SK-N-SH (cell line): ENCODE results near the gene SLC6A13. TPM values are rescaled to one million over a fixed set of nuclear protein-coding genes. Genes with fewer than 3 reads are reported as not detected.
A peak's percentile ranks its signal among the peaks of the same experiment; 100 is the strongest.
"Not testable (repeated sequence)": the region's sequence is repeated elsewhere in the genome, so short reads cannot be mapped to it uniquely, and the experiment has no call there.

Experiments used
- CTCF ChIA-PET: fragments of 300-600, 350-600 bp; formaldehyde crosslinking; extraction: SDS; loops from one replicate; lab custom pipeline; 2021; lab: Yijun Ruan, JAX
- POLR2A ChIA-PET: fragments of 350-600 bp; sonication (Branson Sonifier 250); formaldehyde crosslinking; extraction: SDS; loops from one replicate; lab custom pipeline; 2020; ENCODE audit warnings: antibody characterized with exemption, inconsistent platforms; lab: Yijun Ruan, JAX
- DNase-seq: peaks from one replicate; pipeline ENCODE4 v3.0.0; 2012
- H2AFZ ChIP-seq: fragments of 200-600 bp; sonication (generic); 2 replicates; pipeline ENCODE4 v1.8.1; 2016; ENCODE audit warnings: antibody characterized with exemption, mild to moderate bottlenecking, low read depth
- H3F3A ChIP-seq: fragments of 200-600 bp; sonication (generic); replicated peaks from 2 replicates; pipeline ENCODE3; 2016; ENCODE audit warnings: antibody characterized with exemption, mild to moderate bottlenecking; ENCODE audit not compliant: insufficient read depth
- H3K27ac ChIP-seq, 2 experiments: fragments of 200-500 bp in 1 of 2; fragments of 200-600 bp in 1 of 2; sonication (Bioruptor generic) in 1 of 2; sonication (generic), shearing (Covaris generic) in 1 of 2; 2 replicates each; pipeline versions ENCODE4 v1.5.1 to v1.6.1; 2014 to 2016; ENCODE audit warnings: low read depth in 2 of 2, inconsistent platforms in 1 of 2, low read length in 1 of 2, mild to moderate bottlenecking in 1 of 2, mixed read lengths in 1 of 2
- H3K27me3 ChIP-seq: fragments of 200-600 bp; sonication (generic), shearing (Covaris generic); 2 replicates; pipeline ENCODE4 v1.6.1; 2016; ENCODE audit warnings: mixed run types; ENCODE audit not compliant: insufficient read depth
- H3K36me3 ChIP-seq, 2 experiments: fragments of 200-500 bp in 1 of 2; fragments of 200-600 bp in 1 of 2; sonication (Bioruptor generic) in 1 of 2; sonication (generic) in 1 of 2; replicated peaks in 1 of 2; 2 replicates each; pipeline versions ENCODE3 to v1.5.1; 2014 to 2016; ENCODE audit warnings: low read length in 1 of 2, mild to moderate bottlenecking in 1 of 2; ENCODE audit not compliant: insufficient read depth in 2 of 2, control insufficient read depth in 1 of 2
- H3K4me1 ChIP-seq, 2 experiments: fragments of 200-500 bp in 1 of 2; fragments of 200-600 bp in 1 of 2; sonication (Bioruptor generic) in 1 of 2; sonication (generic), shearing (Covaris generic) in 1 of 2; 2 replicates each; pipeline versions ENCODE4 v1.5.1 to v1.6.1; 2014 to 2016; ENCODE audit warnings: low read depth in 1 of 2, low read length in 1 of 2, mixed run types in 1 of 2; ENCODE audit not compliant: insufficient read depth in 2 of 2, control insufficient read depth in 1 of 2
- H3K4me2 ChIP-seq: fragments of 200-600 bp; sonication (generic), shearing (Covaris generic); 2 replicates; pipeline ENCODE4 v1.6.1; 2017; ENCODE audit warnings: mixed run types
- H3K4me3 ChIP-seq, 2 experiments: fragments of 200-500 bp in 1 of 2; fragments of 200-600 bp in 1 of 2; sonication (Bioruptor generic) in 1 of 2; sonication (generic), shearing (Covaris generic) in 1 of 2; 2 replicates each; pipeline versions ENCODE4 v1.5.1 to v1.8.1; 2014 to 2016; ENCODE audit warnings: low read depth in 2 of 2, inconsistent platforms in 1 of 2, low read length in 1 of 2, mild to moderate bottlenecking in 1 of 2, mixed read lengths in 1 of 2, moderate library complexity in 1 of 2
- H3K79me2 ChIP-seq: fragments of 200-600 bp; sonication (generic); 2 replicates; pipeline ENCODE4 v1.8.1; 2017; ENCODE audit warnings: mild to moderate bottlenecking; ENCODE audit not compliant: insufficient read depth
- H3K9ac ChIP-seq: fragments of 200-600 bp; sonication (generic); 2 replicates; pipeline ENCODE4 v1.6.1; 2017; ENCODE audit warnings: mixed run types
- H3K9me2 ChIP-seq: fragments of 200-600 bp; sonication (generic); 2 replicates; pipeline ENCODE4 v1.6.1; 2017; ENCODE audit warnings: mixed run types
- H3K9me3 ChIP-seq: fragments of 200-600 bp; sonication (generic); 2 replicates; pipeline ENCODE4 v1.6.1; 2017; ENCODE audit warnings: mixed run types, mild to moderate bottlenecking, moderate library complexity
- H4K20me1 ChIP-seq: fragments of 200-600 bp; sonication (generic); 2 replicates; pipeline ENCODE4 v1.6.1; 2017; ENCODE audit warnings: mild to moderate bottlenecking, mixed run types; ENCODE audit not compliant: insufficient read depth
- CHD2 ChIP-seq: fragments of 150-350 bp; IDR thresholded peaks from 2 replicates; pipeline ENCODE4 v1.6.1; 2018; ENCODE audit warnings: low read length; ENCODE audit not compliant: partially characterized antibody
- CTCF ChIP-seq: fragments of 200-600 bp; sonication (generic); IDR thresholded peaks from 2 replicates; pipeline ENCODE4 v1.6.1; 2017; ENCODE audit warnings: antibody characterized with exemption, mild to moderate bottlenecking, moderate library complexity
- ELF1 ChIP-seq: IDR thresholded peaks from 2 replicates; pipeline ENCODE4 v1.4.0; 2012
- EZH2phosphoT487 ChIP-seq: fragments of 200-600 bp; sonication (generic); IDR thresholded peaks from 2 replicates; pipeline ENCODE4 v1.6.1; 2017; ENCODE audit warnings: low read depth, mixed run types, mild to moderate bottlenecking, antibody characterized with exemption, moderate library complexity, borderline replicate concordance
- FOSL2 ChIP-seq: IDR thresholded peaks from 2 replicates; pipeline ENCODE4 v1.4.0; 2012; ENCODE audit warnings: low read depth, mild to moderate bottlenecking, moderate library complexity, borderline replicate concordance
- GABPA ChIP-seq: IDR thresholded peaks from 2 replicates; pipeline ENCODE4 v1.4.0; 2012; ENCODE audit warnings: low read depth, mild to moderate bottlenecking
- GATA2 ChIP-seq: sonication (generic); formaldehyde crosslinking; IDR thresholded peaks from 2 replicates; pipeline ENCODE4 v1.5.0; 2020; ENCODE audit warnings: mild to moderate bottlenecking, missing genetic modification reagents
- IRF3 ChIP-seq: fragments of 150-350 bp; IDR thresholded peaks from 2 replicates; pipeline ENCODE4 v1.6.1; 2016; ENCODE audit warnings: mild to moderate bottlenecking, low read depth, low read length
- MXI1 ChIP-seq: IDR thresholded peaks from 2 replicates; pipeline ENCODE4 v1.6.1; 2012; ENCODE audit warnings: mild to moderate bottlenecking, low read depth, low read length, improper control_type of control experiment
- NRF1 ChIP-seq: IDR thresholded peaks from 2 replicates; pipeline ENCODE4 v1.6.1; 2012; ENCODE audit warnings: low read depth, mild to moderate bottlenecking, low read length
- POLR2AphosphoS5 ChIP-seq: IDR thresholded peaks from 2 replicates; pipeline ENCODE4 v1.6.1; 2012; ENCODE audit warnings: low read depth, low read length
- RAD21 ChIP-seq: IDR thresholded peaks from 2 replicates; pipeline ENCODE4 v1.6.1; 2012; ENCODE audit warnings: mild to moderate bottlenecking, low read length
- SMC3 ChIP-seq: IDR thresholded peaks from 2 replicates; pipeline ENCODE4 v1.6.1; 2012; ENCODE audit warnings: low read depth, low read length, improper control_type of control experiment
- TEAD4 ChIP-seq: IDR thresholded peaks from 2 replicates; pipeline ENCODE4 v1.4.0; 2012; ENCODE audit warnings: mild to moderate bottlenecking, borderline replicate concordance; ENCODE audit not compliant: insufficient read depth
- WGBS: methylation state at CpG from one replicate; pipeline ENCODE4 v1.1.6; 2017; ENCODE audit warnings: low lambda C conversion rate; 5-methylcytosine and 5-hydroxymethylcytosine counted together
- polyA plus RNA-seq, 3 experiments: library from polyadenylated mRNA; depleted of rRNA; stranded (reverse); fragments of >200 nt; gene quantifications; 2 replicates each; pipeline ENCODE4 v1.2.3, GENCODE V29; 2012

SLC6A13 gene
- polyA plus RNA-seq, 1 of the 3 experiments (the other 2 are of a cell fraction): 0.05 TPM

- no peak; the same call in 1 of the 2 replicates for TF ChIP-seq MXI1
- peak; percentile 80 for TF ChIP-seq SMC3
- peak; percentile 29; the same call in 1 of the 2 replicates for TF ChIP-seq NRF1
- peak; percentile 74 for TF ChIP-seq CTCF
- no peak for TF ChIP-seq GATA2 (CRISPR knock-in tag)
- peak; percentile 24 for TF ChIP-seq CHD2
Observed at GRCh38 chr12:188910-189621, 73.6 kb downstream of the SLC6A13 start (continued).

GRCh38 chr12:187986-188909 is 74.4 kb downstream of the SLC6A13 start:
- H3K9me3 ChIP-seq, H3F3A ChIP-seq, H3K27me3 ChIP-seq, H3K27ac ChIP-seq, H3K9me2 ChIP-seq, H3K79me2 ChIP-seq, POLR2A ChIA-PET, DNase-seq, H3K36me3 ChIP-seq, H3K9ac ChIP-seq, H4K20me1 ChIP-seq: not testable (repeated sequence)
- Histone ChIP-seq H3K4me1 (peaks cover 0 to 22% of the 10 kb centered on the region in 2 experiments; a peak in 1 of 4 replicates), H2AFZ (peak overlapping the region; percentile 78; the same call in 1 of the 2 replicates), H3K4me2 (peak overlapping the region; percentile 75), H3K4me3 (peak overlapping the region; percentile 43 to 56; a peak in 3 of 4 replicates)
- CTCF ChIA-PET: interaction anchor here (0.7 to 4.6 kb wide), 12 partner anchors 10 to 82 kb away, joined by 3 to 43 read pairs (median 5); no protein-coding TSS in a partner anchor
- 87% methylated on average over 23 of the region's 53 CpGs for whole genome bisulfite sequencing

- no peak for DNase-seq
- ChIA-PET POLR2A (interaction anchor here (1.2 kb wide), 1 partner anchor 13 kb away, joined by 4 read pairs; no protein-coding TSS in a partner anchor), CTCF (interaction anchor here (0.6 to 1.4 kb wide), 5 partner anchors 9 to 128 kb away, joined by 3 to 4 read pairs (median 3); no protein-coding TSS in a partner anchor)
- Histone ChIP-seq H3K4me2 (no peak overlapping the region), H3K4me1 (peaks cover 7 to 22% of the 10 kb centered on the region in 2 experiments; a peak in 2 of 4 replicates), H3K27ac (no peak overlapping the region), H3F3A (peaks cover 6% of the 10 kb centered on the region), H2AFZ (no peak overlapping the region), H3K36me3 (no peaks in the 10 kb centered on the region), H3K79me2 (no peaks in the 10 kb centered on the region), H3K9me3 (no peaks in the 10 kb centered on the region), H3K27me3 (no peaks in the 10 kb centered on the region), H4K20me1 (no peaks in the 10 kb centered on the region), H3K9me2 (no peaks in the 10 kb centered on the region), H3K9ac (no peak overlapping the region), H3K4me3 (no peak overlapping the region)
- WGBS: 78% methylated on average over 9 of the region's 11 CpGs
- TF ChIP-seq POLR2AphosphoS5 (no peak), IRF3 (no peak), TEAD4 (no peak), GABPA (no peak), FOSL2 (no peak), GATA2 (CRISPR knock-in tag) (no peak), RAD21 (no peak), ELF1 (no peak), CTCF (no peak), EZH2phosphoT487 (no peak)
Observed at GRCh38 chr12:186006-186625, 76.5 kb downstream of the SLC6A13 start.
